H9 (cell line): ENCODE data around the gene ARHGAP26. TPM values are rescaled to one million over a fixed set of nuclear protein-coding genes. Genes with fewer than 3 reads are reported as not detected.

Experiments used
- DNase-seq: peaks from one replicate; pipeline ENCODE4 v3.0.0-alpha.2; 2017
- H2AFZ ChIP-seq: one replicate; pipeline ENCODE4 v1.6.1; 2013; ENCODE audit warnings: mild to moderate bottlenecking, low read length, control low read depth, moderate library complexity
- H2AK5ac ChIP-seq: 2 replicates; pipeline ENCODE4 v1.6.1; 2013; ENCODE audit warnings: low read length, control low read depth, mixed read lengths; ENCODE audit not compliant: insufficient read length
- H2BK120ac ChIP-seq: one replicate; pipeline ENCODE4 v1.6.1; 2013; ENCODE audit warnings: low read depth, mild to moderate bottlenecking, low read length, control low read depth, inconsistent platforms; ENCODE audit not compliant: poor library complexity, severe bottlenecking
- H2BK12ac ChIP-seq: 2 replicates; pipeline ENCODE4 v1.6.1; 2013; ENCODE audit warnings: low read length, control low read depth, mixed read lengths, low read depth; ENCODE audit not compliant: insufficient read length
- H2BK15ac ChIP-seq: 2 replicates; pipeline ENCODE4 v1.6.1; 2013; ENCODE audit warnings: low read depth, low read length, control low read depth
- H2BK20ac ChIP-seq: one replicate; pipeline ENCODE4 v1.6.1; 2013; ENCODE audit warnings: low read depth, mild to moderate bottlenecking, low read length, control low read depth, inconsistent platforms; ENCODE audit not compliant: poor library complexity, severe bottlenecking
- H2BK5ac ChIP-seq: 2 replicates; pipeline ENCODE4 v1.6.1; 2013; ENCODE audit warnings: low read length, control low read depth, mixed read lengths; ENCODE audit not compliant: insufficient read length
- H3K14ac ChIP-seq: 2 replicates; pipeline ENCODE4 v1.6.1; 2013; ENCODE audit warnings: low read length, control low read depth; ENCODE audit not compliant: insufficient read depth
- H3K18ac ChIP-seq: 2 replicates; pipeline ENCODE4 v1.6.1; 2013; ENCODE audit warnings: low read depth, mild to moderate bottlenecking, mixed read lengths, low read length, control low read depth; ENCODE audit not compliant: insufficient read length
- H3K23ac ChIP-seq: 2 replicates; pipeline ENCODE4 v1.6.1; 2013; ENCODE audit warnings: low read length, control low read depth, mixed read lengths, low read depth; ENCODE audit not compliant: insufficient read length
- H3K23me2 ChIP-seq: 2 replicates; pipeline ENCODE4 v1.6.1; 2013; ENCODE audit warnings: low read depth, mild to moderate bottlenecking, mixed read lengths, low read length, control low read depth; ENCODE audit not compliant: insufficient read length, poor library complexity, severe bottlenecking
- H3K27ac ChIP-seq: 2 replicates; pipeline ENCODE4 v1.5.1; 2013; ENCODE audit warnings: low read length, control low read depth, mixed read lengths, low read depth; ENCODE audit not compliant: insufficient read length
- H3K27me3 ChIP-seq: 2 replicates; pipeline ENCODE4 v1.6.1; 2013; ENCODE audit warnings: low read length, control low read depth, inconsistent platforms; ENCODE audit not compliant: insufficient read depth
- H3K4ac ChIP-seq: 2 replicates; pipeline ENCODE4 v1.6.1; 2013; ENCODE audit warnings: low read depth, mild to moderate bottlenecking, control low read depth, inconsistent platforms, low read length, moderate library complexity
- H3K4me1 ChIP-seq: 2 replicates; pipeline ENCODE4 v1.6.1; 2013; ENCODE audit warnings: low read length, control low read depth, inconsistent platforms; ENCODE audit not compliant: insufficient read depth
- H3K4me2 ChIP-seq: 2 replicates; pipeline ENCODE4 v1.6.1; 2013; ENCODE audit warnings: low read length, control low read depth, mixed read lengths; ENCODE audit not compliant: insufficient read length, insufficient read depth
- H3K56ac ChIP-seq: 2 replicates; pipeline ENCODE4 v1.6.1; 2013; ENCODE audit warnings: low read depth, mild to moderate bottlenecking, mixed read lengths, low read length, control low read depth; ENCODE audit not compliant: insufficient read length
- H3K79me1 ChIP-seq: 2 replicates; pipeline ENCODE4 v1.6.1; 2013; ENCODE audit warnings: low read depth, mild to moderate bottlenecking, moderate library complexity, low read length, control low read depth, inconsistent platforms; ENCODE audit not compliant: insufficient read depth, poor library complexity, severe bottlenecking
- H3K79me2 ChIP-seq: 2 replicates; pipeline ENCODE4 v1.6.1; 2013; ENCODE audit warnings: low read length, control low read depth, inconsistent platforms; ENCODE audit not compliant: insufficient read depth
- H3K9ac ChIP-seq: 2 replicates; pipeline ENCODE4 v1.6.1; 2013; ENCODE audit warnings: low read length, control low read depth, mixed read lengths; ENCODE audit not compliant: insufficient read length; ENCODE audit errors: extremely low read depth
- H3K9me3 ChIP-seq: one replicate; pipeline ENCODE4 v1.6.1; 2013; ENCODE audit warnings: low read depth, low read length, inconsistent platforms; ENCODE audit not compliant: control insufficient read depth
- H3T11ph ChIP-seq: one replicate; pipeline ENCODE4 v1.6.1; 2013; ENCODE audit warnings: mild to moderate bottlenecking, low read length, control low read depth, inconsistent platforms
- H4K20me1 ChIP-seq: one replicate; pipeline ENCODE4 v1.6.1; 2013; ENCODE audit not compliant: control insufficient read depth, insufficient read length, insufficient read depth
- H4K5ac ChIP-seq: 2 replicates; pipeline ENCODE4 v1.6.1; 2013; ENCODE audit warnings: low read depth, mild to moderate bottlenecking, mixed read lengths, low read length, control low read depth; ENCODE audit not compliant: insufficient read length
- H4K8ac ChIP-seq: replicated peaks from 2 replicates; pipeline ENCODE4 v1.6.1; 2013; ENCODE audit warnings: low read length, control low read depth, mixed read lengths, low read depth; ENCODE audit not compliant: insufficient read length
- H4K91ac ChIP-seq: 2 replicates; pipeline ENCODE4 v1.6.1; 2013; ENCODE audit warnings: low read depth, mild to moderate bottlenecking, moderate library complexity, mixed read lengths, low read length, control low read depth; ENCODE audit not compliant: insufficient read length
- H3K27ac Mint-ChIP-seq, 3 experiments: 2 replicates in 2 of 3; 3 replicates in 1 of 3; pipeline ENCODE4 v1.8.0; 2020 to 2021; ENCODE audit warnings: mixed read lengths in 3 of 3, mild to moderate bottlenecking in 1 of 3, moderate library complexity in 1 of 3
- H3K27me3 Mint-ChIP-seq: 2 replicates; pipeline ENCODE4 v1.8.0; 2021; ENCODE audit warnings: low read depth, mild to moderate bottlenecking, moderate library complexity, mixed read lengths
- H3K36me3 Mint-ChIP-seq, 3 experiments: 2 replicates in 2 of 3; 3 replicates in 1 of 3; pipeline ENCODE4 v1.8.0; 2020 to 2021; ENCODE audit warnings: low read depth in 3 of 3, mixed read lengths in 3 of 3; ENCODE audit not compliant: insufficient read depth in 1 of 3
- H3K4me1 Mint-ChIP-seq, 2 experiments: 2 replicates each; pipeline ENCODE4 v1.8.0; 2020; ENCODE audit warnings: mixed read lengths in 2 of 2
- H3K4me3 Mint-ChIP-seq, 2 experiments: 2 replicates in 1 of 2; 3 replicates in 1 of 2; pipeline ENCODE4 v1.8.0; 2020 to 2021; ENCODE audit warnings: mild to moderate bottlenecking in 2 of 2, mixed read lengths in 2 of 2, moderate library complexity in 1 of 2
- H3K9me3 Mint-ChIP-seq, 2 experiments: 2 replicates in 1 of 2; 3 replicates in 1 of 2; pipeline ENCODE4 v1.8.0; 2020; ENCODE audit warnings: mild to moderate bottlenecking in 2 of 2, mixed read lengths in 2 of 2, moderate library complexity in 1 of 2
- WGBS: extraction: QIAGEN DNeasy Blood & Tissue Kit; methylation state at CpG from one replicate; pipeline ENCODE4 v1.1.7; 2013; ENCODE audit warnings: missing lambda C conversion rate, low lambda C conversion rate, mixed read lengths; ENCODE audit not compliant: insufficient read length; ENCODE audit errors: extremely low coverage; 5-methylcytosine and 5-hydroxymethylcytosine counted together
- total RNA-seq: library from RNA; stranded (reverse); gene quantifications from 2 replicates; pipeline ENCODE4 v1.2.1, GENCODE V29; 2021
- TF ChIP-seq, protein P1 (sequence below): fragments of 200-600 bp; sonication (generic); conservative IDR thresholded peaks from 3 replicates; pipeline ENCODE4 v1.8.0; 2021; ENCODE audit warnings: antibody characterized with exemption, mild to moderate bottlenecking

Gene ARHGAP26
- total RNA-seq, 1 experiment from 2014 or later, result 13.8 TPM

DNA sequence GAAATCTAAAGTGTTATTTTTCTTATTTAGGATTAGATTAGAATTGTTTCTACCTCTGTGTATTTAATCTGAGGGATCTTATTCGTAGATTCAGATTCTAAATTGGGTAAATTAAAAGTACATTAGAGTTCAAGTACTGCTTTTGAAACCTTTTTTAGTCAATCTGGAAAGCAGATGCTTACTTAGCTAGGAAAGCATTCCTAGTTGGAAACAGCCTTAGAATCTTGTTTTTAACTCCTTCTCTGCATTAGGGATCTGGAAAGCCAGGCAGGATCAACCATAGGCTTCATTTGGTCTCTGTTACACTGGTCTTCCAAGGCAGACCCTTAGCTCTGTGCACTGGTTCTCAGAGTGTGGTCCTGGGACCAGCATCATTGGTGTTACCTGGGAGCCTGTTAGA lies 385.9 kb downstream of the ARHGAP26 start:
- H3K36me3 Mint-ChIP-seq, result peaks cover 0 to under 1% (median 0%) of the 10 kb centered on the region in 3 experiments; a peak in 4 of 7 replicates
- TF ChIP-seq, protein P1, sequence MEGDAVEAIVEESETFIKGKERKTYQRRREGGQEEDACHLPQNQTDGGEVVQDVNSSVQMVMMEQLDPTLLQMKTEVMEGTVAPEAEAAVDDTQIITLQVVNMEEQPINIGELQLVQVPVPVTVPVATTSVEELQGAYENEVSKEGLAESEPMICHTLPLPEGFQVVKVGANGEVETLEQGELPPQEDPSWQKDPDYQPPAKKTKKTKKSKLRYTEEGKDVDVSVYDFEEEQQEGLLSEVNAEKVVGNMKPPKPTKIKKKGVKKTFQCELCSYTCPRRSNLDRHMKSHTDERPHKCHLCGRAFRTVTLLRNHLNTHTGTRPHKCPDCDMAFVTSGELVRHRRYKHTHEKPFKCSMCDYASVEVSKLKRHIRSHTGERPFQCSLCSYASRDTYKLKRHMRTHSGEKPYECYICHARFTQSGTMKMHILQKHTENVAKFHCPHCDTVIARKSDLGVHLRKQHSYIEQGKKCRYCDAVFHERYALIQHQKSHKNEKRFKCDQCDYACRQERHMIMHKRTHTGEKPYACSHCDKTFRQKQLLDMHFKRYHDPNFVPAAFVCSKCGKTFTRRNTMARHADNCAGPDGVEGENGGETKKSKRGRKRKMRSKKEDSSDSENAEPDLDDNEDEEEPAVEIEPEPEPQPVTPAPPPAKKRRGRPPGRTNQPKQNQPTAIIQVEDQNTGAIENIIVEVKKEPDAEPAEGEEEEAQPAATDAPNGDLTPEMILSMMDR, result no peak
- H3K4ac ChIP-seq, result no peak overlapping the region
- H3K27ac ChIP-seq, result no peak overlapping the region
- H3K27ac Mint-ChIP-seq, result no peak overlapping the region
- no peaks in the 10 kb centered on the region for H3K23me2 ChIP-seq
- no peak overlapping the region for H3K4me3 Mint-ChIP-seq
- H2BK5ac ChIP-seq, result no peak overlapping the region
- H3K9ac ChIP-seq, result no peak overlapping the region
- no peak overlapping the region for H3K23ac ChIP-seq
- peaks cover 3% of the 10 kb centered on the region; the same call in 1 of the 2 replicates for H3K4me1 ChIP-seq
- H2BK120ac ChIP-seq, result no peak overlapping the region
- H3K79me1 ChIP-seq, result no peaks in the 10 kb centered on the region
- no peaks in the 10 kb centered on the region for H3K27me3 ChIP-seq
- no peak overlapping the region for H2BK12ac ChIP-seq
- H3K4me2 ChIP-seq, result no peak overlapping the region
- H3K14ac ChIP-seq, result no peak overlapping the region
- no peaks in the 10 kb centered on the region for H3K79me2 ChIP-seq
- no CpG with 5 or more reads among the region's 1 CpG for WGBS
- H3K27me3 Mint-ChIP-seq, result no peaks in the 10 kb centered on the region; the same call in 1 of the 2 replicates
- H2BK20ac ChIP-seq, result no peak overlapping the region
- H2BK15ac ChIP-seq, result no peak overlapping the region
- H3K56ac ChIP-seq, result no peak overlapping the region
- H4K20me1 ChIP-seq, result no peaks in the 10 kb centered on the region
- no peak overlapping the region for H4K91ac ChIP-seq
- no peaks in the 10 kb centered on the region for H3K9me3 Mint-ChIP-seq
- no peaks in the 10 kb centered on the region for H3K9me3 ChIP-seq
- H3T11ph ChIP-seq, result no peak overlapping the region
- no peak overlapping the region for H3K18ac ChIP-seq
- no peak overlapping the region for H2AFZ ChIP-seq
- DNase-seq, result no peak
- no peak overlapping the region for H2AK5ac ChIP-seq
- H3K4me1 Mint-ChIP-seq, result peaks cover 7 to 12% of the 10 kb centered on the region in 2 experiments
- H4K5ac ChIP-seq, result no peak overlapping the region
- H4K8ac ChIP-seq, result no peak overlapping the region
